ENCODE results near the gene KIF22.

DNA sequence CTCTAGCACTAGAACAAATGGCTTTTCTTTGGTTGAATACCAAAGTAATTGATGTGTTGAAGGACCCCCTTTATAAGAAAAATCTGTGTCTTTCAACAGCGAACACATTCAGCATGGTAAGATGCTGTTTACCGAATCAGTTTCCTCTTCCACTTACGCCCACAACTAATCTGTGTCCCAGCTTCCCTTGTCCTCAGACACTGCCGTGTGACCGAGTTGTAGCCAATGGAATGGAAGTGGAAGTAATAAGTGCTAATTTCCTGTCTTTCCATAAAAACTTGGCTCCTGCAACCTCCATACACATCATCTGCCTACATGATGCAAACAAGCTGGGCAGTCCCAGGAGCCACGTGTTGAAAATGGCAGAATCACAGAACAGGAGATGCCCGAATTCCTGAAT lies 62.1 kb downstream of the KIF22 start:
- TF ChIP-seq, protein P1, sequence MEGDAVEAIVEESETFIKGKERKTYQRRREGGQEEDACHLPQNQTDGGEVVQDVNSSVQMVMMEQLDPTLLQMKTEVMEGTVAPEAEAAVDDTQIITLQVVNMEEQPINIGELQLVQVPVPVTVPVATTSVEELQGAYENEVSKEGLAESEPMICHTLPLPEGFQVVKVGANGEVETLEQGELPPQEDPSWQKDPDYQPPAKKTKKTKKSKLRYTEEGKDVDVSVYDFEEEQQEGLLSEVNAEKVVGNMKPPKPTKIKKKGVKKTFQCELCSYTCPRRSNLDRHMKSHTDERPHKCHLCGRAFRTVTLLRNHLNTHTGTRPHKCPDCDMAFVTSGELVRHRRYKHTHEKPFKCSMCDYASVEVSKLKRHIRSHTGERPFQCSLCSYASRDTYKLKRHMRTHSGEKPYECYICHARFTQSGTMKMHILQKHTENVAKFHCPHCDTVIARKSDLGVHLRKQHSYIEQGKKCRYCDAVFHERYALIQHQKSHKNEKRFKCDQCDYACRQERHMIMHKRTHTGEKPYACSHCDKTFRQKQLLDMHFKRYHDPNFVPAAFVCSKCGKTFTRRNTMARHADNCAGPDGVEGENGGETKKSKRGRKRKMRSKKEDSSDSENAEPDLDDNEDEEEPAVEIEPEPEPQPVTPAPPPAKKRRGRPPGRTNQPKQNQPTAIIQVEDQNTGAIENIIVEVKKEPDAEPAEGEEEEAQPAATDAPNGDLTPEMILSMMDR (conservative IDR thresholded peaks at IDR 0.05 in 1 of 2, IDR thresholded peaks at IDR 0.05 in 1 of 2; ENCODE audit: extremely low read depth in 1 of 2, insufficient read depth in 1 of 2, low read depth in 1 of 2, low read length in 2 of 2), result no peak
- TF ChIP-seq EZH2 (IDR thresholded peaks at IDR 0.05; ENCODE audit: borderline replicate concordance, low read length), result no peak

Data from mammary epithelial cell (primary cell).